ENCODE results near the gene IFITM5.

IFITM5 gene

DNA sequence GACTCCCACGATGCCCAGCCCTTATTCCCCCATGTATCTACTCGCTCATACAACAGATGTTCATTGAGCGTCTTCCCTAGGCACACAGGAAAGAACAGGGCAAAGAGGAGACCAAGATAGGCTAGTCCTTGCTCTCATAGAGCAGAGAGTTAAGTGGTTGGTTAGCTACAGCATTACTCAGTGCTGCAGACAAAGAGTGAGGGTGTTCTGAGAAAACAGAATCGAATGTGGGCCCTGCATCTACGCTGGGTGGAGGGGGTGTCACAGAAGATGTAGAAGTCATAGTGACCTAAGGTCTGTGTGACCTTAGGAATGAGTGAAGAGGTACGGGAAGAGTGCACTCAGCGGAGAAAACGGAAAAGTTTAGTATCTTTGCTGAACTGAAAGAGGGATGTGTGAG is 50.3 kb downstream of the IFITM5 start:
- TF ChIP-seq GATA3 (IDR thresholded peaks at IDR 0.05; ENCODE audit: low read depth, low read length) (no peak), GATA2 (IDR thresholded peaks at IDR 0.05; ENCODE audit: low read depth, low read length) (no peak)
